HEK293T (cell line): ENCODE measurements around the gene VMP1.

Source experiments
- CTCF ChIA-PET: fragments of 350-600 bp; formaldehyde crosslinking; extraction: SDS; loops from one replicate; lab custom pipeline; 2021; ENCODE audit warnings: antibody characterized with exemption, inconsistent platforms; lab: Yijun Ruan, JAX
- POLR2A ChIA-PET: fragments of 350-600 bp; formaldehyde crosslinking; extraction: SDS; loops from one replicate; lab custom pipeline; 2020; ENCODE audit warnings: antibody characterized with exemption, inconsistent platforms; lab: Yijun Ruan, JAX
- DNase-seq: peaks from one replicate; pipeline ENCODE4 v3.0.0; 2012; ENCODE audit warnings: mixed read lengths; ENCODE audit errors: extremely low spot score
- ARNT ChIP-seq: fragments of 450-650 bp; IDR thresholded peaks from 2 replicates; pipeline ENCODE4 v1.6.1; 2017; ENCODE audit warnings: mild to moderate bottlenecking
- BHLHE40 ChIP-seq: fragments of 450-650 bp; IDR thresholded peaks from 2 replicates; pipeline ENCODE4 v1.6.1; 2016; ENCODE audit warnings: mild to moderate bottlenecking, moderate library complexity, borderline replicate concordance
- CTBP1 ChIP-seq: fragments of 450-650 bp; IDR thresholded peaks from 2 replicates; pipeline ENCODE4 v1.6.1; 2016; ENCODE audit warnings: borderline replicate concordance
- ELF4 ChIP-seq: fragments of 450-650 bp; IDR thresholded peaks from 2 replicates; pipeline ENCODE4 v1.6.1; 2017; ENCODE audit warnings: antibody characterized with exemption
- FOXA1 ChIP-seq: fragments of 450-650 bp; IDR thresholded peaks from 2 replicates; pipeline ENCODE4 v1.6.1; 2016; ENCODE audit warnings: mild to moderate bottlenecking
- FOXK2 ChIP-seq: fragments of 450-650 bp; IDR thresholded peaks from 2 replicates; pipeline ENCODE4 v1.6.1; 2016; ENCODE audit warnings: mild to moderate bottlenecking
- FOXM1 ChIP-seq: fragments of 450-650 bp; IDR thresholded peaks from 2 replicates; pipeline ENCODE4 v1.6.1; 2017; ENCODE audit warnings: mild to moderate bottlenecking, borderline replicate concordance
- HDGF ChIP-seq: fragments of 450-650 bp; IDR thresholded peaks from 2 replicates; pipeline ENCODE4 v1.6.1; 2017; ENCODE audit warnings: antibody characterized with exemption, borderline replicate concordance
- L3MBTL2 ChIP-seq: fragments of 450-650 bp; conservative IDR thresholded peaks from 2 replicates; pipeline ENCODE4 v1.6.1; 2016; ENCODE audit warnings: mild to moderate bottlenecking
- LEF1 ChIP-seq: fragments of 450-650 bp; IDR thresholded peaks from 2 replicates; pipeline ENCODE4 v1.6.1; 2017; ENCODE audit warnings: mild to moderate bottlenecking, borderline replicate concordance
- NFRKB ChIP-seq: fragments of 450-650 bp; IDR thresholded peaks from 2 replicates; pipeline ENCODE4 v1.6.1; 2016; ENCODE audit warnings: mild to moderate bottlenecking, moderate library complexity
- SP1 ChIP-seq: fragments of 450-650 bp; IDR thresholded peaks from 2 replicates; pipeline ENCODE4 v1.6.1; 2017
- SUZ12 ChIP-seq: fragments of 450-650 bp; IDR thresholded peaks from 2 replicates; pipeline ENCODE4 v1.6.1; 2016; ENCODE audit warnings: mild to moderate bottlenecking
- TARDBP ChIP-seq: fragments of 450-650 bp; IDR thresholded peaks from 2 replicates; pipeline ENCODE4 v1.6.1; 2016
- ZNF384 ChIP-seq: fragments of 450-650 bp; IDR thresholded peaks from 2 replicates; pipeline ENCODE4 v1.6.1; 2016
- TF ChIP-seq, protein P1 (sequence below): fragments of 450-650 bp; IDR thresholded peaks from 2 replicates; pipeline ENCODE4 v1.6.1; 2016

Gene VMP1

DNA sequence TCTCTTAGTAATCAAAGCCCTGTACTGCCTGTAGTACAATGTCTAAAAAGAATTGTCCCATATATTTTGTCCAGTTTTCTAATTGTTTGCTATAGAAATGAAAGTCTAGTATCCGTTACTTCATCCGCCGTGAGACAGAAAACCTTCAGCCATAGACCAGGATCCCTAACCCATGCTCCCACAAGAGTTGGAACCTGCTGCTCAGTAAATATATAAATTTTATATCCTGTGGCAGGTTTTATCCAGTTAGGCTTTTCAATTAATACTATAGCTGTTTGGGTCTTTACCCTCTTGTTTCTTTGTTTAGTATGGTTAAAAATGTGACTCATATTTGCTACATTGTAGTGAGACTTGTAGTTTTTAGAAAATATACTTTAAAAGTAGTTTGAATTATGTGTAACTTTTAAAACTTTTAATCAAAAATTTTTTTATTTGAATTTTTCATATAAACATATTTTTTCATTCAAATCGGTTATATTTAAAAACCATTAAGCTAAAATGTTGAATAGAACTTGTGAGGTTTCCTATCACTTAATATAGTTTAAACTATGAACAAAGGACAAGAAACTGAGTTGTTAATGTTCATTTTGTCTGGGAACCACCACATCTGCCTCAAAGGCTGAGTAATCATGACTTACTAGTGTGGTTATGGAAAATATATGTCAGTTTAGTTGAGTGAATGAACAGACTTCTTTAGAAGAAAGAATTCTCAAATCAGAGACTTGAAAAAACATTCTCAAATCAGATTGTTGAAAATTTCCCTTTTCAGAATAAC is 54.8 kb downstream of the VMP1 start:
- ChIA-PET POLR2A (no interaction called here), CTCF (interaction anchor here (0.5 to 0.8 kb wide), 3 partner anchors 9 to 14 kb away, joined by 3 read pairs; no protein-coding TSS in a partner anchor)
- TF ChIP-seq HDGF (no peak), NFRKB (no peak), BHLHE40 (no peak), ZNF384 (no peak), CTBP1 (no peak), LEF1 (no peak), FOXM1 (no peak), L3MBTL2 (no peak), FOXK2 (no peak), ELF4 (no peak), ARNT (no peak), SP1 (no peak), SUZ12 (no peak), TARDBP (no peak), FOXA1 (no peak)
- TF ChIP-seq, protein P1, sequence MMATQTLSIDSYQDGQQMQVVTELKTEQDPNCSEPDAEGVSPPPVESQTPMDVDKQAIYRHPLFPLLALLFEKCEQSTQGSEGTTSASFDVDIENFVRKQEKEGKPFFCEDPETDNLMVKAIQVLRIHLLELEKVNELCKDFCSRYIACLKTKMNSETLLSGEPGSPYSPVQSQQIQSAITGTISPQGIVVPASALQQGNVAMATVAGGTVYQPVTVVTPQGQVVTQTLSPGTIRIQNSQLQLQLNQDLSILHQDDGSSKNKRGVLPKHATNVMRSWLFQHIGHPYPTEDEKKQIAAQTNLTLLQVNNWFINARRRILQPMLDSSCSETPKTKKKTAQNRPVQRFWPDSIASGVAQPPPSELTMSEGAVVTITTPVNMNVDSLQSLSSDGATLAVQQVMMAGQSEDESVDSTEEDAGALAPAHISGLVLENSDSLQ, result no peak
- DNase-seq, result no peak

DNA sequence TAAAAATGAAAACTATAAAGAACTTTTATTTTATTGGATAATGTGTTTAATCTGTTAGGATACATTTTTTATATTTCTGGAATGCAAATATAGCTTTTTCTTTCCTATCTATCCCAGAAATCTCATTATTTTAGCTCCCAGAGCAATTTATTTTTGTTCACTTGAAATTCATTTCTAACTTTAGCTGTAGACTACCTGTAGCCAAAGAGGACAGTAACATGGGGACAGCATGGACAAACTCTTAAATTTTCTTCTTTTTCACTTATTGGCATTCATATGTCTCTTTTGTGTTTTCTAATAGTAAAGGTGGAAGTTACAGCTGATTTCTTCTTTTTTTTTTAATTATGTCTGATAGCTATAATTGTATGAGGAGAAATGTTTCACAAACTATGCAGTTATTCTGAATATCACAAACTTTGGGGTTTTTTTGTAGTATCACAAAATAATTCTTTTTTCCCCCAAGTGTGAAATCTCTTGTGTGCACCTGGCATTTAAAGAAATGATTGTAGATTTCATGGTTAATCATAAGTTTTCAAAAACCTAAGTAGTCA is 55.4 kb downstream of the VMP1 start:
- no peak for DNase-seq
- POLR2A ChIA-PET, result interaction anchor here (1.1 kb wide), 1 partner anchor 20 kb away, joined by 3 read pairs; no protein-coding TSS in a partner anchor
- no peak for TF ChIP-seq FOXA1
- no peak for TF ChIP-seq LEF1
- TF ChIP-seq, protein P1, result no peak
- TF ChIP-seq ZNF384, result no peak
- TF ChIP-seq HDGF, result no peak
- no peak for TF ChIP-seq BHLHE40
- no peak for TF ChIP-seq CTBP1
- TF ChIP-seq FOXK2, result no peak
- no peak for TF ChIP-seq SP1
- TF ChIP-seq FOXM1, result no peak
- no peak for TF ChIP-seq L3MBTL2
- TF ChIP-seq NFRKB, result no peak
- CTCF ChIA-PET, result interaction anchor here (0.5 to 0.8 kb wide), 3 partner anchors 9 to 14 kb away, joined by 3 read pairs; no protein-coding TSS in a partner anchor

DNA sequence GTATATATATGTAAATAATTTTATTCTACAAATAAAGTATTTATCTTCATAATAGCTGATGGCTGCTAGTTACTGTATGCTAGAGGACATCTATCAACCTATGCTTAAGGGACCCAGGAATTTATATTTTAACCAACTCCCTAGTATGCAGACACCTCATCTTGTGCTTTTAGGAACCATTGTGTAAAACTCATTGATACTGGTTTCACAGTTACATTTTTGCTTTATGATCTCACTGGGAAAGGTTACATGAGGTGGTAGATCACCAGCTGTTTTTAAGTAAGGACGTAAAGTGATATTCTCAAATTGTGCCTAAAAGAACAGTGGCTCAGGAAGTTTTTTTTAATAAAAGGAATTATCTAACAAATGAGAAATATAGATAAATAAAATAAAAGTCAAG is 56.4 kb downstream of the VMP1 start:
- DNase-seq, result no peak
- POLR2A ChIA-PET, result interaction anchor here (1.1 kb wide), 1 partner anchor 19 kb away, joined by 3 read pairs; no protein-coding TSS in a partner anchor

DNA sequence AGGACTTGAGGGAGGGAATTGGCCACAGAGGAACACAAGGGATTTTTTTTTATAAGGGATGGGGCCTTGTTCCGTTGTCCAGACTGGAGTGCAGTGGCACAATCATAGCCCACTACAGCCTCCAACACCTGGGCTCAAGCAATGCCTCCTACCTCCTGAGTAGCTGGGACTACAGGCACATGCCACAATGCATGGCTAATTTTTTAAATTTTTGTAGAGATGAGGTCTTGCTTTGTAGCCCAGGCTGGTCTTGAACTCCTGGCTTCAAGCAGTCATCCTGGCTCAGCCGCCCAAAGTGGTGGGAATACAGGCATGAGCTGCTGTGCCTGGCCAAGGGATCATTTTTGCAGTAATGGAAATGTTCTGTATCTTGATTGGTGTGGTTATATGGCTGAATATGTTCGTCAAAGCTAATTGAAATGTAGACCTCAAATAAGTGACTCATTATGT is 56.9 kb downstream of the VMP1 start:
- CTCF ChIA-PET, result interaction anchor here (0.6 to 0.8 kb wide), 2 partner anchors 75 to 96 kb away, joined by 3 to 4 read pairs; no protein-coding TSS in a partner anchor
- no peak for DNase-seq
- TF ChIP-seq FOXM1 (no peak), CTBP1 (no peak), ARNT (no peak), ZNF384 (no peak), FOXK2 (no peak), SUZ12 (no peak), FOXA1 (no peak), TARDBP (no peak), HDGF (no peak), LEF1 (no peak), NFRKB (no peak), L3MBTL2 (no peak), SP1 (no peak), ELF4 (no peak), BHLHE40 (no peak)
- TF ChIP-seq, protein P1, result no peak
- POLR2A ChIA-PET, result no interaction called here

More for the DNA sequence above, 56.4 kb downstream of the VMP1 start:
- CTCF ChIA-PET, result interaction anchor here (0.8 kb wide), 1 partner anchor 76 kb away, joined by 3 read pairs; no protein-coding TSS in a partner anchor
- TF ChIP-seq FOXM1 (no peak), ARNT (no peak), ELF4 (no peak), SUZ12 (no peak), FOXA1 (no peak), LEF1 (no peak), FOXK2 (no peak), CTBP1 (no peak), TARDBP (no peak)
- TF ChIP-seq, protein P1, result no peak

DNA sequence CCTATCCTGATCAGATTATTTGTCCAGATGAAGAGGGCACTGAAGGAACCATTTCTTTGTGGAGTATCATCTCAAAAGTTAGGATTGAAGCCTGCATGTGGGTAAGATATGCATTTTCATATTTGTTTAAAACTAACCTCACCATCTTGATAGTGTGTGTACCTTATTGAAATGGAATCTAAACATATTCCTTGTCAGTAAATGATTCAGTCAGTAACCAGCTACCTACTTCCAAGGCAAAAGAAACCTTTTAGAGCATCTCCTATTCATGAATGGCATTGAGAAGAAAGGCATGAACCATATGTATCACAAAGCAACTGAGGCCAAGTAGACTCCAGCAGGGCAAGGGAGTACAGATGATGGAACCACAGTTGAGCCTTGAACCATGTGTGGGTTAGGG is 57.6 kb downstream of the VMP1 start:
- CTCF ChIA-PET, result interaction anchor here (0.6 kb wide), 1 partner anchor 95 kb away, joined by 4 read pairs; no protein-coding TSS in a partner anchor

More for the DNA sequence above, 57.6 kb downstream of the VMP1 start:
- TF ChIP-seq TARDBP (no peak), L3MBTL2 (no peak), SUZ12 (no peak), HDGF (no peak), LEF1 (no peak), FOXA1 (no peak), BHLHE40 (no peak), NFRKB (no peak), CTBP1 (no peak), FOXK2 (no peak), FOXM1 (no peak), SP1 (no peak), ARNT (no peak), ELF4 (no peak), ZNF384 (no peak)
- TF ChIP-seq, protein P1, result no peak
- POLR2A ChIA-PET, result no interaction called here
- no peak for DNase-seq
